HG03095 (cell line): Measurements from ENCODE around the gene CLCN2.
"Not testable (repeated sequence)": the region's sequence is repeated elsewhere in the genome, so short reads cannot be mapped to it uniquely, and the experiment has no call there.

Experiments used
- ATAC-seq: cut with Tn5 transposase; IDR thresholded peaks from one replicate; pipeline ENCODE4 v1.9.1; 2021; ENCODE audit warnings: moderate library complexity; ENCODE audit not compliant: unreplicated experiment

Gene CLCN2

GRCh38 chr3:184347321-184348056 is 13.9 kb downstream of the CLCN2 start:
- no peak for ATAC-seq

- no peak for ATAC-seq
Measured at GRCh38 chr3:184346480-184347190, 14.8 kb downstream of the CLCN2 start.

DNA sequence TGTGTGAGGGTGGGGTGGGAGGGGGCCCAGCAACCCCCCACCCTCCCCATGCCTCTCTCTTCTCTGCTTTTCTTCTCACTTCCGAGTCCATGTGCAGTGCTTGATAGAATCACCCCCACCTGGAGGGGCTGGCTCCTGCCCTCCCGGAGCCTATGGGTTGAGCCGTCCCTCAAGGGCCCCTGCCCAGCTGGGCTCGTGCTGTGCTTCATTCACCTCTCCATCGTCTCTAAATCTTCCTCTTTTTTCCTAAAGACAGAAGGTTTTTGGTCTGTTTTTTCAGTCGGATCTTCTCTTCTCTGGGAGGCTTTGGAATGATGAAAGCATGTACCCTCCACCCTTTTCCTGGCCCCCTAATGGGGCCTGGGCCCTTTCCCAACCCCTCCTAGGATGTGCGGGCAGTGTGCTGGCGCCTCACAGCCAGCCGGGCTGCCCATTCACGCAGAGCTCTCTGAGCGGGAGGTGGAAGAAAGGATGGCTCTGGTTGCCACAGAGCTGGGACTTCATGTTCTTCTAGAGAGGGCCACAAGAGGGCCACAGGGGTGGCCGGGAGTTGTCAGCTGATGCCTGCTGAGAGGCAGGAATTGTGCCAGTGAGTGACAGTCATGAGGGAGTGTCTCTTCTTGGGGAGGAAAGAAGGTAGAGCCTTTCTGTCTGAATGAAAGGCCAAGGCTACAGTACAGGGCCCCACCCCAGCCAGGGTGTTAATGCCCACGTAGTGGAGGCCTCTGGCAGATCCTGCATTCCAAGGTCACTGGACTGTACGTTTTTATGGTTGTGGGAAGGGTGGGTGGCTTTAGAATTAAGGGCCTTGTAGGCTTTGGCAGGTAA is 15.9 kb downstream of the CLCN2 start:
- no peak for ATAC-seq

- no peak for ATAC-seq
Measured at GRCh38 chr3:184344579-184345316, 16.7 kb downstream of the CLCN2 start.

GRCh38 chr3:184343200-184343876 is 18.1 kb downstream of the CLCN2 start:
- no peak for ATAC-seq

DNA sequence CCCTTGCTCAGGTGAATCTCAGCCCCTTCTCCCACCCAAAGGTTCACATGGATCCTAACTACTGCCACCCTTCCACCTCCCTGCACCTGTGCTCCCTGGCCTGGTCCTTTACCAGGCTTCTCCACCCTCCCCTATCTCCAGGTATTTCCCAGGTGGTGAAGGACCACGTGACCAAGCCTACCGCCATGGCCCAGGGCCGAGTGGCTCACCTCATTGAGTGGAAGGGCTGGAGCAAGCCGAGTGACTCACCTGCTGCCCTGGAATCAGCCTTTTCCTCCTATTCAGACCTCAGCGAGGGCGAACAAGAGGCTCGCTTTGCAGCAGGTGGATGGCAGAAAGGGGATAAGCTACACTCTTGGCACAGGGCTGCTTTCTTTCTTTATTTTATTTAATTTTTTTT is 19.5 kb downstream of the CLCN2 start:
- no peak for ATAC-seq

DNA sequence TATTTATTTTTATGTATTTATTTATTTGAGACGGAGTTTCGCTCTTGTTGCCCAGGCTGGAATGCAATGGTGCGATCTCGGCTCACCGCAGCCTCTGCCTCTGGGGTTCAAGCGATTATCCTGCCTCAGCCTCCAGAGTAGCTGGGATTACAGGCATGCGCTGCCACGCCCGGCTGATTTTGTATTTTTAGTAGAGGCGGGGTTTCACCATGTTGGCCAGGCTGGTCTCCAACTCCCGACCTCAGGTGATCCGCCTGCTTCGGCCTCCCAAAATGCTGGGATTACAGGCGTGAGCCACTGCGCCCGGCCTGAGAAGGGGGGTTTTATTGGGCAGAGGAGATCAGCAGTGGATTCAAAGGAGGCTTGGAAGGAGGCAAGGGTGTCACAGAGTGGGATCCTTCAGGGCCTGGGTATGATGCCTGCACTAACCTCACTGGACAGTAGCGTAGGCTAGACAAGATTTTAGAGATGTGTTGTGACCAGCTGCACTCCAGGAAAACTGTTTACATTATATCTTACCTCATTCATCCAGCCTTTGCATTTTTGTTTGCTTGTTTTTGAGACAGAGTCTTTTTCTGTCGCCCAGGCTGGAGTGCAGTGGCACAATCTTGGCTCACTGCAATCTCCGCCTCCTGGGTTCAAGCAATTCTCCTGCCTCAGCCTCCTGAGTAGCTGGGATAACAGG is 21.8 kb downstream of the CLCN2 start:
- ATAC-seq: not testable (repeated sequence)

DNA sequence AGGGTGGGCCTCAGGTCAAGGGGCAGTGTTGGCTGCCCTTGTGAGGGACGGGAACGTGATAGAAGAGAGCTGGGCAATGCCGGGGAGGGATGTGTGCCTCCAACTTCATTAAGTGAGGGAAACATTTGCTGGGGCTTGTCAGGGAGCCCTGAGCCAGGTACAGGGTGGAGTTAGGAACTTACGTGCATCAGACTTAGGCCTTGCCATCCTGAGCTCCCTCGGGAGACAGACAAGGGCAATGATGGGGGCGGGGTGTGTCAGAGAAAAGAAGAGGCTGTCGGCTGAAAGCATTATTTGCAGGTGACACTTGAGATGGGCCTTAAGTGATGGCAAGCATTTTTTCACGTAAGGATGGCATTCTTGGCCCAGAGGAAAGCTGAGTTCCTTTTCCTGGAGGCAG is 22.4 kb downstream of the CLCN2 start:
- ATAC-seq: no peak

DNA sequence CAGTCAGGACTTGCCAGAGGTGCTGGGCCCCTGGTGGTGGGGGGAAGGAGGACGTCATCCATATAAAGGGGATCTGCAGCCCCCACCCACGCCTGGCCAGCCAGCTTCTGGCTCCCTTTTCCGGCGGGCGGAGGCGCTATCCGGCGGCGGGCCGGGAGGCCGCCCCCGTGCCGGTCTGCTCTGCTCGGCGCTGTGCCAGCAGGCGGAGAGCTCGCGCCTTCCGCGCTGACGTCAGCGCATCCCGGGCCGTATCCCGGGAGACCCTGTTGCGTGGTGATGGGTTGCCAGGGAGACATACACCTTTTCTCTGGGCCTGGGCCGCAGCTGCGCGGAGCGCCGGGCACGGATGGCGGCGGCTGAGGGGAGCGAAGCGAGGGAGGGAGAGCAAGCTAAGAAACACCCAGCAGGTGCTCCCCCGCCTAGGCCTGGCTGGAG is 22.9 kb downstream of the CLCN2 start:
- ATAC-seq: no peak

DNA sequence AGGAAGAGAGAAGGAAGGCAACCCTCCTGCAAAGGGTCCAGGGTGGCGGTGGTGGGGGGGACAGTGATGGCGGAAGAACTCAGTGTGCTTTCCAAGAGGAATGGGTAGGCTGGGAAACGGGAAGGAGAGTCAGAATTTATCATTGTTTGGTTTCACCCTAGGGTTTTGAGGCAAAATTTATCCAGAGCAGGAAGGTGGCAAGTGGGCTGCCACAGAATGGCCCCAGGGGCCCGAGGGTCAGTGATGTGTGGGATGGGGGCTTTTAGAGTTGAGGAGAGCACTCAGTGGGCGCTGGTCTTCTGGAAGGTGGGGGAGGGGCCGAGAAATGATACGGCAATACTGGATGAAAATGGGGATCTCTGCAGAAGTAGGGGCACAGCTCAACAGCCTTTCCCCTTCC is 23.4 kb downstream of the CLCN2 start:
- no peak for ATAC-seq

GRCh38 chr3:184337399-184337714 is 24.0 kb downstream of the CLCN2 start, which contains the start of gene FAM131A:
Gene FAM131A, plus strand, starts transcription at chr3:184337600. Its CDS starts 31 bp downstream, at chr3:184337631.
- ATAC-seq: no peak

DNA sequence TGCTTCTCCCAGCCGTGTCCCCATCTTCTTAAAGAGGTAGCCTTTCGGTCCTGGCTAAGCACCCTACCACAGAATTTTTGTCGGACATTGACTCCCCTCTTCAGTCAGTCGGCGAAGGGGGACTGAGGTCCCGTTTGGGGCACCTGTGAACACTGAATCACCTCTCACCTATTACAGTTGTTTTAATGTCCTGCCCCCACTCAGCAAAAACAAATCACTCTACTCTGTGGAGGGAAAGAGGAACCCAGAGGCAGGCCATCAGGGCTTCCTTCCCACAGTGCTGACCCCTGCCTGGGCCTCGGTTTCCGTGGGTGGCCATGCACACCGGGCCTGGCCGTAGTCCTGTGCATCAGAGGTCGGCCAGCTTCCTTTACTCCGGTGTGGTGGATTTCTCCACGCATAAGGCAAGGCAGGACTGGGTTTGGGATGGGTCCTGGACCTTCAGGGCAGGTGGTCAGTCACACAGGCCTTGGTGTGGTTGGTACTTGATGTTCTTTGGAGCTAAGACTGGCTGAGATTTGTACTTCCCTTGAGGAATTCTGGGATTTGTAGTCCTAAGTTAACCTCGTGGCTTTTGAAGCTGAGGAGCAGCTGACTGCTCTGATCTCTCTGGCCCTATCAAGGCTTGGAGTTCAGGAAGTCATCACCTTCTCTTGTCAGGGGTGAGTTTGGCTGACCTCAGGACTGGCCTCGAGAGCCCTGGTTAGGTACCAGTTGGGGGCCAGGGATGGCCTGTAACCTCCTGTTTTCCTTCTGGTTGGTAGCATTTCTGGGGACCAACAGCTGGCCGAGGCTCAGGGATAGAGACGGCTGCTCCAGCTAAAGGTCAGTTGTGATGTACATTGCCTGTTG is 24.6 kb downstream of the CLCN2 start:
- ATAC-seq: no peak

DNA sequence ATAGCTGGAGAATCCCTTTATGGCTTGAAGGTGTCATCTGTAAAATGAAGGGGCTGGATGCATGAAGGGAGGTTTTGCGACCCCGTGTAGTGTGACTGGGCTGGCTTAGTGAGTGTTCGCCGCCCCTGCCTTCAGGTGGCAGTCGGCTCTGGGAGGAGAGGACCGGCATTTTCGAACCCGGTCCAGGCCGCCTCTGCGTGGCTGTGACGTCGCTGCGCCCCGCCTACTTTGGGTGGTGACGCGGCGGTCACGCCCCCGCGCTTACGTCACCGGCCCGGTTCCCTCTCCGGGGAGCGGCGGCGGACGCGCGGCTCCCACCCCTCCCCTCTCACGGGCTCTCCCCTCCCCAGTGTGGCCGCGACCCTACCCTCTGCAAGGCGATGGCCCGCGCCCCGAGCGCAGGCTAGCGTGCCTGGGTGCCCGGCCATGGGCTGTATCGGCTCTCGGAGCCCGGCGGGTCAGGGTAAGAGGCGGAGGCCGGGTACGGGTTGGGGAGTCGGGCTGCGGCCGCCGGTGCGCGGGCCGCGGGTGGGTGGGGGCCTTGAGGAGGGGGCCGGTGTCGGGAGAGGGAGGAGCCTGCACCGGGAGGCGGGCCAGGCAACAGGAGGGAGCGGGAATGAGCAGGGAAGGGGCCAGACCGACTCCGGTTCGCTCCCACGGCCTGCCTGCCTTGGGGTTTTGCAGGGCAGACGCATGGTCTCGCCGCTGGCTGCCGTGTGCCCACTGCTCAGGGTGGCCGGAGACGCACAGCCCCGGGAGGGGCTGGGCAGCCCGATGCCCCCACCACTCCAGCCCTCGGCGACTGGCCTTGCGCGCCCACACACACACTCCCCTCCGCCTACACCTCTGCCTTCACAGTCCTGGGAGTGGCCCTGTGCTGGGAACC is 25.5 kb downstream of the CLCN2 start:
- peak; percentile 83 for ATAC-seq

GRCh38 chr3:184335291-184335660 is 26.1 kb downstream of the CLCN2 start:
- ATAC-seq: no peak

- no peak for ATAC-seq
Measured at GRCh38 chr3:184334470-184335158, 26.8 kb downstream of the CLCN2 start.

DNA sequence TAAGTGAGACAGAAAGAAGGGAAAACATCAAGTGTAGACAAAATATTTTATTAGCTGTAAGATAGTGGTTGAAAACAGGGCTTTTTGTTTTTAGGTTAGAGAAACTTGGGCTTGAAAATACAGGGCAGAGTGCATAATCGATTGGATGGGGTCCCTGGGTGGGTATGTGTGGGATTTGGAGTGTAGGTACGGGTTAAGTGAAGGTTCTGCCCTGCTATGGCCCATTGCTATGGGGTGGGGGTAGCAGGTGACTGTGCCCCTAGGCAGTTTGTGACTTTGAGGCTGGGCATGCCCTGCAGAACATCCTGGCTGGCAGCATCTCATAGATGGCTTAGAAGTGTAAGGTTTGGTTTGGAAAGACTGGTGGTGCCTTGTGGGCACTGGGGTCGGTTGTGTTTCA is 27.7 kb downstream of the CLCN2 start:
- ATAC-seq: no peak

DNA sequence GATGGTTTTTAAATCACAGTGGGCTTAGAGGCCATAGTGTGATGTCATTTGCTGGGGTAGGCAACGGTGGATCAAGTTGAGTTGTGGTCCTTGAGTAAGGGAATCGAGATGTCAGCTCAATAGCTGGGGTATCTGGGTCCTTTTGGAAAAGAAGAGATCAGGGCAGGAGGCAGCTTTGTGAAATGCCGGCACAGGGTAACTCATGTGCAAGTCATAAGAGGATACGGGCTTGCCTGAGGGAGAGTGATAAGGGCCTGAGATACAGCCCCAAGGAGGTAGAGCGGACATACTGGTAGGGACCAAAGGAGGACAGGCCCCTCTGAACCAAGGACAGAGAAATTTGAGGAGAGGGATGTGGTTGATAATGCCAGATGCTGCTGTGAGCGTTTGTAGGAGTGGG is 28.2 kb downstream of the CLCN2 start:
- ATAC-seq: no peak
